Ishikawa (cell line): Measurements from ENCODE around the gene BTBD16.

Experiments used
- CEBPB ChIP-seq: IDR thresholded peaks from 2 replicates; pipeline ENCODE4 v1.6.1; 2012
- CREB1 ChIP-seq: IDR thresholded peaks from 2 replicates; pipeline ENCODE4 v1.6.1; 2012; ENCODE audit warnings: low read depth
- EP300 ChIP-seq: IDR thresholded peaks from 2 replicates; pipeline ENCODE4 v1.6.1; 2012; ENCODE audit warnings: borderline replicate concordance
- FOXM1 ChIP-seq: IDR thresholded peaks from 2 replicates; pipeline ENCODE4 v1.6.1; 2012; ENCODE audit warnings: low read depth, borderline replicate concordance
- NFIC ChIP-seq: IDR thresholded peaks from 2 replicates; pipeline ENCODE4 v1.6.1; 2012
- RAD21 ChIP-seq: IDR thresholded peaks from 2 replicates; pipeline ENCODE4 v1.6.1; 2012; ENCODE audit warnings: low read depth
- TCF12 ChIP-seq: IDR thresholded peaks from 2 replicates; pipeline ENCODE4 v1.6.1; 2012; ENCODE audit warnings: low read depth
- TEAD4 ChIP-seq: IDR thresholded peaks from 2 replicates; pipeline ENCODE4 v1.6.1; 2012
- YY1 ChIP-seq: IDR thresholded peaks from 2 replicates; pipeline ENCODE4 v1.6.1; 2012; ENCODE audit warnings: low read depth
- ZBTB7A ChIP-seq: IDR thresholded peaks from 2 replicates; pipeline ENCODE4 v1.6.1; 2012; ENCODE audit warnings: low read depth
- TF ChIP-seq, protein P1 (sequence below): IDR thresholded peaks from 2 replicates; pipeline ENCODE4 v1.6.1; 2012; ENCODE audit warnings: low read depth, mild to moderate bottlenecking
- TF ChIP-seq, protein P2 (sequence below): IDR thresholded peaks from 2 replicates; pipeline ENCODE4 v1.6.1; 2012

DNA sequence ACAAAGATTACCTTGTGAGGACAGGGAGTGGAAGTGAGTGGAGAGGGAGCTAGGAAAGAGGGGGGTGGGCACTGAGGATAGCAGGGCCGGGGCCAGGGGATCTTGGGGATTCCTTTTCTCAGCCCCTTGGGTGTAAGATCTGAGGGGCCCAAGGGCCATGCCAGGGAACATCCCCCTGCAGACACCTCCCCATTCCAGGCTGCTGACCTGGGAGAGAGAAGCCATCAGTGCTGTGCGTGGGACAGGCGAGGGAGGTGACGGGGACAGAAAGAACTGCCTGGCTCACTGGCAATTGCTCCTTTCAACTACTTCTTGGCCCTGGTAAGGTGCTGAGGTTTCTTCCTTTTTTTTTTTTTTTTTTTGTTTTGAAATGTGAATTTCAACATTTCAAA, 12.0 kb upstream of the BTBD16 start:
- TF ChIP-seq CREB1: no peak
- TF ChIP-seq RAD21: no peak
- no peak for TF ChIP-seq CEBPB
- no peak for TF ChIP-seq ZBTB7A
- no peak for TF ChIP-seq EP300
- no peak for TF ChIP-seq TEAD4
- no peak for TF ChIP-seq FOXM1
- TF ChIP-seq, protein P1, sequence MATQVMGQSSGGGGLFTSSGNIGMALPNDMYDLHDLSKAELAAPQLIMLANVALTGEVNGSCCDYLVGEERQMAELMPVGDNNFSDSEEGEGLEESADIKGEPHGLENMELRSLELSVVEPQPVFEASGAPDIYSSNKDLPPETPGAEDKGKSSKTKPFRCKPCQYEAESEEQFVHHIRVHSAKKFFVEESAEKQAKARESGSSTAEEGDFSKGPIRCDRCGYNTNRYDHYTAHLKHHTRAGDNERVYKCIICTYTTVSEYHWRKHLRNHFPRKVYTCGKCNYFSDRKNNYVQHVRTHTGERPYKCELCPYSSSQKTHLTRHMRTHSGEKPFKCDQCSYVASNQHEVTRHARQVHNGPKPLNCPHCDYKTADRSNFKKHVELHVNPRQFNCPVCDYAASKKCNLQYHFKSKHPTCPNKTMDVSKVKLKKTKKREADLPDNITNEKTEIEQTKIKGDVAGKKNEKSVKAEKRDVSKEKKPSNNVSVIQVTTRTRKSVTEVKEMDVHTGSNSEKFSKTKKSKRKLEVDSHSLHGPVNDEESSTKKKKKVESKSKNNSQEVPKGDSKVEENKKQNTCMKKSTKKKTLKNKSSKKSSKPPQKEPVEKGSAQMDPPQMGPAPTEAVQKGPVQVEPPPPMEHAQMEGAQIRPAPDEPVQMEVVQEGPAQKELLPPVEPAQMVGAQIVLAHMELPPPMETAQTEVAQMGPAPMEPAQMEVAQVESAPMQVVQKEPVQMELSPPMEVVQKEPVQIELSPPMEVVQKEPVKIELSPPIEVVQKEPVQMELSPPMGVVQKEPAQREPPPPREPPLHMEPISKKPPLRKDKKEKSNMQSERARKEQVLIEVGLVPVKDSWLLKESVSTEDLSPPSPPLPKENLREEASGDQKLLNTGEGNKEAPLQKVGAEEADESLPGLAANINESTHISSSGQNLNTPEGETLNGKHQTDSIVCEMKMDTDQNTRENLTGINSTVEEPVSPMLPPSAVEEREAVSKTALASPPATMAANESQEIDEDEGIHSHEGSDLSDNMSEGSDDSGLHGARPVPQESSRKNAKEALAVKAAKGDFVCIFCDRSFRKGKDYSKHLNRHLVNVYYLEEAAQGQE: no peak
- TF ChIP-seq YY1: no peak
- TF ChIP-seq, protein P2, sequence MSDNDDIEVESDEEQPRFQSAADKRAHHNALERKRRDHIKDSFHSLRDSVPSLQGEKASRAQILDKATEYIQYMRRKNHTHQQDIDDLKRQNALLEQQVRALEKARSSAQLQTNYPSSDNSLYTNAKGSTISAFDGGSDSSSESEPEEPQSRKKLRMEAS: no peak
- no peak for TF ChIP-seq TCF12
- no peak for TF ChIP-seq NFIC
